NCI-H2107 treated with DMSO at 0.1 percent for 48 hours (cell line): ENCODE measurements around the gene LEKR1.

Experiments
- DNase-seq: peaks from one replicate; lab custom pipeline; 2025; ENCODE audit not compliant: unreplicated experiment; lab: John Stamatoyannopoulos, UW

LEKR1 gene

DNA sequence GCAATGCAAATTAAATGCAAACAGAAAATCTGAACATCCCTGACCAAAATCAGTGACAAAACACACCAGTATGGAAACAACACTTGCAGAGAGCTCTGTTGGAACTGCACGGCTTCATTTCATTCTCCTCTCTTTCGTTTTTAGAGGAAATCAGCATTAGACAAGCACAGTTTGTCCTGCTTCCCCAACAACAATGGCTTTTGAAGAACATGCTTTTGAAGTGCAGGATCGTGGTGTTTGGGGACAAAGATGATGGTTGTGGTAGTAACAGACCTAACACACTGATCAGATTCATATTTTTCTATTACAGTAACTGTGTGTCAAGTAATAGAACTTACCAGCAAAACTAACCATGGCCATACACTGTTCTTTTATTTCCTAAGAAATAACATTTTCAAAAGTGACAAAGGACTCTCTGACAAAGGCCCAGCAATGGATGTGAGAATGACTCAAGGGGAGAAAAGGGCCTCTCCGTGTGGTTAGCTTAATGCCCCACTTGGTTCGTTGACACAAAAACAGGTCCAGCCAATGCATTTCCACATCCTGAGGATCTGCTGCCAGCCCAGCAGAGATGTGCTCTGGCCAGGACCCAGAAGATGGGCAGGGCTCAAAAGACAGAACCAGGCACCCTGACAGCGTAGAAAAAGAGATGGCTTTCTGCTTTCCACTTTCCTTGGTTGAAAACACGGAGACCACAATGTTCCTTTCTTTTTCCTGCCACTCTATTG is 249.7 kb downstream of the LEKR1 start:
- no peak for DNase-seq

DNA sequence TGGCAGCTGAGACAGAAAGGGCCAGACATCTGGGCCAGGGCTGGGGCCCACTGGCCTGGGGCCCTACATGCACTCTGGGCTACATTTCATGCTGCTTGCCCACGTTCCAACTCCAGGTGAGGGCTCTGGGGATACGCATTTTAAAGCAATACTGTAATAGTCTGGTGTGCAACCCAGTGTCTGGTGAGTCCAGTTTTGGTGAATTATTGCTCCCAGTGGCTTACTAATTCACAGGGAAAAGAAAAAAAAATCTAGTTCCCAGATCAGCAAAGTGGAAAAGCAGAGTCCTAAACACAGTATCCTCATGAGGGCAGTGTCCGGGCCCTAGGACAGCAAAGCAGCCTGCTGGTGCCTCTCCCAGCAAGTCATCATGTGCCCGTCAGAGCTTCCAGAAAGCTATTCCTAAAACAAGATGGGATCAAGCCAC is 251.4 kb downstream of the LEKR1 start:
- DNase-seq = no peak

DNA sequence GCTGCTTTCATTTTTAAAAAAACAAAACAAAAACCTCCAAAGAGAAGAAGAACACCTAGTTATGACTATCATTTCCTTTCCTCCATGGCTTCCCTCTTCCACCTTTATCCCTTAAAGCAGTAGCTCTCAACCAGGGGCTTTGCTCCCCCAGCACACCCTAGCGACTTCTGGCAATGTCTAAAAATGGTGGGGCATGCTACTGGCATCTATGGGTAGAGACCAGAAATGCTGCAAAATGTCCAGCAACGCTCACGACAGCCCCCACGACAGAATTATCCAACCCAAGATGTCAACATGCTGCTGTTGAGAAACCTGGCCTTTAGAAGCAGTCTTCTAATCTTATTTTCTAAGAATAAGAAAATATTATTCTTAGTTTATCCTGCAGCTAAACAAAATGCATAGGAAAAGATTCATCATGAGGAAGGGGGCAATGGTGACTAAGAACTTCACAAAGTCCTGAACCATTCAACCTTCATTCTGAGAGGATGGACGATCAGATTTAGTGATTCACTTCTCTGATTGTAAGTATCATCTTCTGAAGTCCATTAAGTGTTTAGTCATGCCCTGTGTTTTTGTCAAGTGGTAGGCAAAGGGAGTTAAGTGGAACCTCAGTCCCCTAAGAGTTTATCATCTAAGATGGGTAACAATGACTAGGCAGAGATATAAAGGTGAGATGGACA is 252.1 kb downstream of the LEKR1 start:
- no peak for DNase-seq

DNA sequence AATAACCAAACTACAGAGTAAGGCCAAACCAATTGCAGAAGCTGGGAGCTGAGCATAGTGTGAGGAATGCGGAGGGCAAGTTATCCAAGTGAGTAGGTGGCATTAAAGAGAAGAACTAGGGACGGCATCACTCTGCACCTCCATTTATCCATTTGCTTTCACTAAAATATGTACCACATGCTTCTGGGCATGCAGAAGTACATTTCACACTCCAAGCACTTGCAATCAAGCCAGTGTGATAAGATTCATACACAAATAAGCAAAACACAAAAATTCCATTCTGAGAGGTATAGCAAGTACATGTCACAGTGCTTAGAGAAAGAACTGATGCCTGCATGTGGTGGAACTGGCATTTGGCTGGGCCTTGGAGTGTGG is 252.6 kb downstream of the LEKR1 start:
- DNase-seq = no peak

DNA sequence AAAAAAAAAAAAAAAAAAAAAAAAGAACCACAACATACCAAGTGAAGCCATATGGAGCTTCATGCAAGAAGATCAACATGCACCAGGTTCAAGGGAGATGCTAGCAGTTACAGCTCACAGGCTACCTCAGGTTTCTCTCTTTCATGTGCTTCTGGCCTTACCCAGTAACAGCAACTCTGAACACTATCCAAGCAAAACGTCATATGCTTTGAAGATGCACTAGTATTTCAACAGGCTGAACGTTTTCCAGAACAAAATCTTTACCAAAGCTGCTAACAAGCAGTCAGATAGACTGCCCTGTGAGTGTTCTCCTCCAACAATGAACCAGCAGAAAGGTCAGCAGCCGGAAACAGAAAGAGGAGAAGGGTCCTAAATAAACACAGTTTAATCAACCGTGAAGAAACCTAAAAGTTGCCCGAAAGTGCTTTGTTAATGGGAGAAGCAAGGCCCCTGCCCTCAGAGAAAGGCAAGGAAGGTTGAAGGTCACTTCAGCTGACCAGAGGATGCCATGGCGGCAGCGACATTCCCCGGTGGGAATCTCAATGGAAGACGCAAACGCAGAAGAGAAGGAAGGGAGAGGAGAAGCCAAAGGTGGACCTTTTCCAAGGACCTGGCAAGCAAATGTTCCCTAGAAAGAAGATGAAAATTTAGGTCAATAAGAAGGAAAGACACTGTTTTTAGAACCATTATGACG is 253.7 kb downstream of the LEKR1 start:
- DNase-seq = no peak

DNA sequence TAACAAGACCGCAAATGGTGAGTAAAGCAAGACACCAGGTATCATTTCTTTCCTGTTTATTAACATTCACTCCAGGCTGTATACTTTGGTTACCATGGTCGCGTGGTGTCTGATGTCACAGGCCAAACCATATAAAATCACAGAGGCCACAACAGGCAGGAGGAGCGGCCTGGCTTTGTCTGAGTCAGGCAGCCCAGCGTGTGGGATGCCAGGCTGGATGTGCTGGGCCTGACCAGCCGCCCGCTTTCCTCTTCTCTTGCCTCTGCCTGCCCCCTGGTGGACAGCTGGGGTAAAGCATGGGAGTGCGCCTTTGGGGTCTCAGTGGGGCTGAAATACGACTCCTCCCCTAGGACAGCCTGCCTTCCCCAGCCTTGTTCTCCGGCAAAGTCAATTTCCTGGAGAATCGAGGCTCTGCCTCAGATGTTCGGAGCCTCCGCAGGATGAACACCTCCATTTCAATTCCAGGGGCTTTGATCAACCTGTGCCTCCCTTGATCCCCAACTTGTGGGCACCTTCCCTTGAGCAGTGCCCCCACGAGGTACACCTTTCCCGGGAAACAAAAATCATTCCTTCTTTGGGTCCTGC is 255.6 kb downstream of the LEKR1 start:
- no peak for DNase-seq

DNA sequence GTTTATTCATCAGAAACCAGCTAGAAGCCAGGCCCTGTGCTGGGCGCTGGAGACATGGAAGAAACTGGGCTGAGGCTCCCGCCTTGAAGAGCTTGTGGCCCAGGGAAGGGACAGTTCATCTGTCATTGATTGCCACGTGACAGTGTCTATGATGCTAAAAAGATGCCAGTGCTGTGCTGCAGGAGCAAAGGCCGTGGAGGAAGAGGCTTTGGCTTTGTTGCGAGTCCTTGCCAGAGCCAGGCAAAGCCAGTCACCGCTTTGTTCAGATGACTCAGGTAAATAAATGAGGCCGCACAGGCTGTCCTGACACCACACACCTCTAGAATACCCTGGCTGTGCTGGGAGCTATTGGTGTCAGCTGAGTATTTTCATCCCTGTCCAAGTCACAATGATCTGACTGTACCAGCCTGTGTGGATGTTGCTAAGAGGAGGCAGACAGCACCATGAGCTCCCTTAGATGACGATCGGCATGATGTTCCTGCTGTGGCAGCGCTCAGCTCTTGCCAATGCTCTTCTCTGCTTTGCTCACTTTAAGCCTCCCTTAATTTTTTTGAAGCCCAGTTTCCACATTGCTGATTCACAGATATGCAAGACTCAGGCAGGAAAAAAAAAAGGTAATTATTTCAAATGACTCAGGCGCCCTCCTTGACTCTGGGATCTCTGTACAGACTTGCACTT is 256.3 kb downstream of the LEKR1 start:
- DNase-seq = no peak

DNA sequence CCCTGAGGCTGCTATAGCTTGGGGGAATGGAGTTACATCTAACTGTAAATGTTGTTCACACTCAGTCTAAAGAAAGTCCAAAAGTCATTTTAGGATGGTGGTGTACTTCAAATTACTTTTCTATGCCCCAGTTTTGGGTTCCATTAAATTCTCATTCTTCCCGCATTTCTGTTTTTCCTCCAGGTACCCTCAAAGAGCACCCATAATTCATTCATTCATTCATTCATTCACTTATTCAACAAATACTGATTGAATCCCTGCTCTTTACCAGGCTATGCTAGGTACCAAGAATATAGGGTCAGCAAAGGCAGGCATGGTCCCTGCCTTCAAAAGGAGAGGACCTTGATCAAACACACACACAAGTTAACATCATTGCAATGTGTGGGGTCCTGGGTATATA is 257.7 kb downstream of the LEKR1 start:
- no peak for DNase-seq

DNA sequence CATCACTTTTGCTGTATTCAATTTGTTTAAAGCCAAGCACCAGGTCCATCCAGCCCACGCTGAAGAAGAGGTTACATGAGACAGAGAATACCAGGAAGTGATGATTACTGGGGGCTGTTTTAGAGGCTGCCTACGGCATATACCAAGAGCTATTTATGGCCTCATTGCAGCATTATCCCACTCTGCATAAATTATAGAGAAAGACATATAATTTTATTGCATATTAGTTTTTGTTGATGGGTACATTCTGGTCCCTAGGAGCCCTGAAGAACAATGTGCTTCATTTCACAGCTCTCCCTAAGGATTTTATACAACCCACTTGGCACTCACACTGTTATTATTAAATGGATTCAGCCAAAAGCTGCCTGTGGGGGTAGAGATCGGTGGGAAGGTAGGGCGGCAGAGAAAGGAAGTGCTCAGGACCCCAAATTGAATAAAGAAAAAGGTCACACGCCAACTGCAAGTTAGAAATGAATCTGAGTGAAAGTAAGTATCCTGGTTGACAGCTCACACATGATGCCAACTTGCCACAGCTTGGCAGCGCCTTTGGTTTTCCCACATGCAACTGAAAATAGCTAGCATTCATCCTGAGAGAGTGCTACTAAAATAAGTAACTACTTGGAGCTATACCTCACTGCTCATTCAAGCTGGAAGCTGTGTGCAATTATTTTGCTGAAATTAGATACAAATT is 260.1 kb downstream of the LEKR1 start:
- DNase-seq = no peak

DNA sequence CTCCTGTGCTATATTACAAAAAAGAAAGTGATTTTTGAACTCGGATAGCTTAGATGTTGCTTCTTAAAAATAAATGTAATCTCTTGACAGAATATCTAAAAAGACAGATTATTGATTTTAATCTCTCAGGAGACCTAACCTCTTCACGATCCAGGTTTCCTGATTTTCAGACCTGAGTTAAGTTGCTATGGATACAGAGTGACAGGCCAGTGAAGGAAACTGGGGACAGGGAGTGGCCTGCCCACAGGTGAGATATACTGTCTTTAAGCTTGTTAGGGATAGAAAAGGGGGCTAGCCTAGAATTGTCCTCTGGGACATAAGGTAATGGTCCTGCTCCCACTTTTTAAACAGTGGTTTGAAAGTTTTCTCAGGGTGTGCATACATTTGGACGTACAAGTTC is 260.6 kb downstream of the LEKR1 start:
- no peak for DNase-seq

DNA sequence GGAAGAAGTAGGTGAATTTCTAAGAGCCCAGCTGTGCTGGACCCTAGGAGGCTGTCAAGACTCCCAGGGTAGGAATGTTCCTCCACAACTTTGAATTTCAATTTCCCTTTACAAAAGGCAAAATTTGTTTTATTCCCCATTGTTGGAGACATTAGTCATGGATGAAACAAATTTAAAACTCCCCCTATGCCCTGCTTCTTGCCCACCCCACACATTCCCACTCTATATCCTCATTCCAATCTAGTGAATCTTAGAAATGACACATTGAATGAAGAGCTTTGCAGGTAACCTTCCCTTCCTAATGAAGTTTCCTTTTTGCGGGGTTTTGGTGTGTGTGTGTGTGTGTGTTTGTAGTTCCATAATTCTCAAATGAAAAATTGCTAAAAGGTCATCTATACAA is 261.2 kb downstream of the LEKR1 start:
- no peak for DNase-seq

DNA sequence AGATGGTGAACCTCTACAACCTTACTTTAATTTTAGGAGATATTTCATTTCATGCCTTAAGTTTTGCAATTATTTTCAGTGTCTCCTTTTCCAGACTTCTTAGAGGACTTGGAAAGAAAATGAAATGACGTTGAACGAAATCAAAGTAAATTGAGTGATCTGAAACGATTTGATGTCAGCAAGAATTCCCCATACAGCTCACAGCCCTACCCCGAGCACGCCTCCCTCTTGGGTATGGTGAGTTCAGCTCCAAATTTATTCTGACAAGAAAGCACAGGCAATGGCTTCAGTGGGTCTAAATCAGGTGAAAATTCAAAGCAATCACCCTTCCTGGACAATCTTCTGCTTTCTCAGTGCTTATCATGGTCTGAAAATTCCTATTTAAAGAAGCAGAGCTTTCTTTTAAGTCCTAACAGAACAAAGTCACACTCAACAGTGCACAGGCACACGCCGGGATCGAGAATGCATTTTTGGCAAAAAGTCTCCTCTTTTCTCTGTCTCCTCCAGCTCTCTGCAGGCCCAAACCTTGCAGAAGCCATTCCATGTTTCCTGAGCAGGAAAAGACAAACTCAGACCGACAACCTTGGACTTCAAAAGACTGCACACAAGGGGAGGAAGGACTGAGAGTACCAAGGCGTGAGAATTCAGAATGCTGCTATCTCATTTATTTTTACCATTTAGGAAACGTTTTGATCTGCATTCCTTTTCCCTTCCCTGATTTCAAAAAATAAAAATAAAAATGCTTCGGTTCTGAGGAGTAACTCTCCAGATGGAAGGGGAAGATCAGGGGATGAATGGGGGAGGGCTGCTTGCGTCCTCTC is 261.8 kb downstream of the LEKR1 start:
- no peak for DNase-seq

DNA sequence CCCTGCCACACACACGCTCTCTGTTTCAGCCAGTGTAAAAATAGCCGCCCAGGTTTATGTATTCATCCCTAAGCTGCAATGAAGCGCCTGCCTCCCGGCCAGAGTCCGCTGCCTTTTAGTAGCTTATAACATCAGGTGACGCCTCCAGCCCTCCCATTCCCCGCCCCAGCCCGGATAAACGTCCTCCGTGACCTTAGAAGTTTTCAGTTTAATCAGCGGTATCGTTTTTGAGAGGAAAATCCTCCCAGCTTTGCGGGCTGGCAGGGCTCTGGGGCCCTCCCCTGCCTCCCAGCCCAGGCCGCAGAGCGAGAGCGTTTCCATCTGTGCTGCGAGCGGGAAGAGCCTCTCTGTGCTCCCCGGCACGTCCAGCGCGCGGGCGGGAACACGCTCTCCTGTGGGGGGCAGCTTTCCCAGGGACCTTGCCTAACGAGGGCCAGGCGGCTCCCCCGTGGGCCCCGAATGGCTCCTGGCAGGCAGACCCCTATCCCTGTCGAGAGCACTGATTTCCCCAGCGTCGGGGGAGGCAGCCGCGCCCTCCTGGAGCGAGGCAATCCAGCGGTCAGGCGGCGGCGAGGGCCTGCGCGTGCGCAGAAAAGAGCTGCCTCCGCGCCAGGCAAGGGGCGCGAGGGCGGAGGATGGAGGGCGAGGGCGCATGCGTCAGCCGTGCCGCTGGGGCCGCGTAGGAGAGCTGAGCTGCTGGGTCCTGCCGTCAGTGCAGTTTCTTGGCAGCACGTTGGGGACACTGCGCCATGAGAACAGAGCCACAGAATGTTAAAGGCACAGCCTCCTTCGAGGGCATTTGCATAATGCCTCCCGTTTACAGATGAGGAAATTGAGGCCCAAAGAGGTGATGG is 262.7 kb downstream of the LEKR1 start:
- no peak for DNase-seq

DNA sequence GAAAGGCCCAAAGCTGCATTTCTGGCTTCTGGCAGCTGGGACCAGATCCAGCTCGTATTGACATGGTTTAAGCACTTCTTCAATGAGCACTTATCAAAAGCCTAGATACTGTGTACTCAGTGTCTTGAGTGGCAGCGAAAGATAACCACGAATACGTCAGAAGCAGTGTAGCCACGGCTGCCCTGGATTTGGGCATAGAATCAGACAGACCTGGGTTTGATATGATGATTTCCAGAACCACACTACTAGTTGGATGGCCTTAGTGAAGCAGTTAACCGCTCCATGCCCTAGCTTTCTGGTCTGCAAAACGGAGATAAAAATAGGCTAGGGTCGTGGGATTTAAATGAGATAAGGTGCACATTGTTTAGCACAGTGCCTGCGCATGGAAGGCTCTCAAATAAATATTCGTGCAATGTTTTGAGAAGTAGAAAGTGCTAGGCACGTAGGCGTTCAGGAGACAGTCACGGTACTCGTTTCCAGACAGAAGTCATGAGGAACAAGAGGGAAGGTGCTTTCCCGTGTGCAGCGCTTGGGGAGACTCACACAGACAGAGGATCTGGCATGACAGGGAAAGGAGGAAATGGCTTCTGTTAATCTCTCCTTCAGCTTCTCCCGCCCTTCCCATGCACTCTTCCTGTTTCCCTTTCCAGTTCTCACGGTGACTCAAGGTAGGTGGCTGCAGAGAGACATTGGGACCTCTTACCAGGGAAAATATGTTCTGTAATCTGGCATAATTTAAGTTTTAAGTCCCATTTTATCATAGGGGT is 263.5 kb downstream of the LEKR1 start:
- no peak for DNase-seq

DNA sequence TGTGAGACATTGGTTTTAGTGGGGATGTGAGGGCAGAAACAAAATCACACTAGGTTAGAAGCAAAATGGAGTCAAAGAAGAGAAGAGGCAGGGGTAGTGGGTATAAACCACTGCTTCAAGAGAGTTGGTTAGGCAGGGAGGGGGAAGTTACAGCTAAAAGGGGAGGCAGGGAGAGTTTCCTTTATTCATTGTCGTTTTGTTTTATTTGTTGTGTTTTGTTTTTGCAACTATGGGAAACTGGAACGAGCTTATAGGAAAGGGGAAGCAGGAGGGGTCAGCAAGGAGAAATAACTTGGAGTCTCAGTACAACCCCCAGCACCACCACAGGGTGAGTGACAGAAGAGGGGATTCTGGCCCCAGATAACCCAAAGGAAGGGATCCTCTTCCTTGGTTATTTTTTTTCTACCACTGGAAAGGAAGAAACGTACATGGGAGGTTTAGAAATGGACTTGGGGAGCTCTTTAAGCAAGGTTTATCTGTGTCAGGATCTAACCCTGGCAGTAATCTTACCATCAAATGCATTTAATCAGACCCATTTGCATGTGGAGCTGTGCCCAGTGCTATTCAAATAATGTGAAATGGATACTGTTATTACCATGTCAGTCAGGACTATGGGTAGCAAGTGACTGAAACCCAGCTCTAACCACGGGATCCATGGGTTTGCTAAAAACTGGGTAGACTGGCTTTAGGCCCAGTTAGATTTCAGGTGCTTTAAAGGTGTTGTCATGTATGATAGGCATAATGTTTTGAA is 265.1 kb downstream of the LEKR1 start:
- DNase-seq = no peak

DNA sequence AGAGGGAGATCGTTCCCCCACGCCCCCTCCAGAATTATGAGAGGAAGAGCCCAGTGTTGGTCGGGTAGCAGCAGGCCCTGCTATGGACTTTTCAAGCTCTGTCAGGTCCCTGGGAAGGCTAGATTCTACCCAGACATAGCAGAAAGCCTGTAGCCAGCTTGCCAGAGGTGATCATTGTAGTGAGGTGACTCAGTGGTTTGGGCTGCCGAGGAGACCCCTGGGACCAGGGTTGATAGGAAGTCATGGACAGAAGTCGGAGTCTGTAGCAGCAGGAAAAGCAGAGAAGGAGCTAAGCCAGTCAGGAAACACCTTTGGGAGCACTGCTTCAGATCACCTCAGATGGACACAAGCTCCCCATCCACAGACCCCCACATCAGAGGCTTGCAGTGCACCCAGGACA is 266.1 kb downstream of the LEKR1 start:
- DNase-seq = no peak

DNA sequence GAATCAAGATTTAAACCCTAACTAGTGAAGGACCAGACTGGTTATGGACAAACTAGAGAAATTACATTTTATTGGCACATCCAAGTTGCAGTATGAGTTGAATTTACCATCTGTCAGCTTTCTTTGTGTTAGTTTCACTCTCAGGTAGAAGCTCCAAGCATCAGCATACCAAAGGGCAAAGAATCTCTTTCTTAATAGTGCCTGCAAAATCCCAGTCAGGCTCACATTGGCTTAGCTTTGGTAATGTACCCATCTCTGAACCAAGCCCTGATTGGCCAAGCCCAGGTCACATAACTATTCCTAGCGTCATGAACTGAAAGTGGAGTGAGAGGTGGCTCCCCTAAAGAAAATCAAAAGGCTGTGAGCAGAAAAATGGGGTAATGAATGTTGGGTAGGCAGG is 266.9 kb downstream of the LEKR1 start:
- no peak for DNase-seq

DNA sequence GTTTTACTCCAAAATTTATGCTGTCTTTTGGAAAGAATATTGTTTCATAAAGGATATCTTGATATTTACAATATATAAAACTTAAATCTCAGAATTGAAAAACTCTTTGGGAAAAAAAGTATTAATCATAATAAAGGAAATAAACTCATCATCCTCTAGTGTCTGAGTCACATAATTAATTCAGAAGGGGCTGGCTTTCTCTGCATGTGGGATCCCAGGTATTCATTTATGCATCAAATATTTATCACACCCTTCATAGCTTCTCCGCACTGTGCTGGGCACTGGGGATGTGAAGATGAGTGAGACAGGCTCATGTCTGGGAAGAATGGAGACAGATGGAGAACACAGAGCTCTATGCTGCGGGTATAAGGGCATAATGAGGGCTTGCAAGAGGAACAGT is 268.1 kb downstream of the LEKR1 start:
- DNase-seq = no peak
